K562 (cell line): ENCODE results near the gene GORASP2. TPM values are rescaled to one million over a fixed set of nuclear protein-coding genes. Genes with fewer than 3 reads are reported as not detected.

Experiments used
- ATAC-seq: fragments of 200-7000 bp; cut with Tn5 transposase; 3 replicates; pipeline ENCODE4 v1.9.1; 2020; ENCODE audit warnings: moderate library complexity
- BruUV-seq: library from RNA; stranded (reverse); fragments of 400-500 nt; replicated peaks from 2 replicates; lab custom pipeline; 2021; lab: Mats Ljungman, UMichigan
- CTCF ChIA-PET: fragments of 300-600 bp; formaldehyde crosslinking; extraction: SDS; loops from one replicate; lab custom pipeline; 2021; ENCODE audit warnings: low intra/inter-chr PET ratio; lab: Yijun Ruan, JAX
- POLR2A ChIA-PET: fragments of 300-600, 350-650 bp; sonication (Branson Sonifier 250); formaldehyde crosslinking; extraction: SDS; loops from one replicate; lab custom pipeline; 2021; ENCODE audit warnings: antibody characterized with exemption, inconsistent platforms; lab: Yijun Ruan, JAX
- DNase-seq, 4 experiments: peaks; one replicate each; pipeline versions ENCODE4 v3.0.0 to v3.0.0-alpha.2; 2011 to 2018; ENCODE audit warnings: low spot score in 3 of 4, mixed read lengths in 3 of 4; ENCODE audit errors: extremely low read depth in 1 of 4
- FAIRE-seq: peaks from 2 replicates; lab custom pipeline; 2011; peaks lifted over from hg19 to GRCh38; lab: Jason Lieb, UNC
- H2AFZ ChIP-seq: 2 replicates; pipeline ENCODE4 v1.6.0; 2011; ENCODE audit warnings: low read depth, low read length, control low read depth, inconsistent platforms
- H3K27ac ChIP-seq: fragments of 200-600 bp; 3 replicates; pipeline ENCODE4 v1.8.0; 2011; ENCODE audit warnings: low read depth, mild to moderate bottlenecking, control low read depth, inconsistent platforms, low read length, moderate library complexity, mixed read lengths; ENCODE audit errors: extremely low read depth
- H3K27me3 ChIP-seq, 2 experiments: fragments of 300-600 bp in 1 of 2; 2 replicates in 1 of 2; 3 replicates in 1 of 2; pipeline versions ENCODE4 v1.6.0 to v1.8.0; 2011; ENCODE audit warnings: inconsistent platforms in 2 of 2, low read length in 2 of 2, mild to moderate bottlenecking in 1 of 2, mixed read lengths in 1 of 2, moderate library complexity in 1 of 2; ENCODE audit not compliant: control insufficient read depth in 2 of 2, insufficient read depth in 2 of 2
- H3K36me3 ChIP-seq: fragments of 300-600 bp; 3 replicates; pipeline ENCODE4 v1.8.0; 2011; ENCODE audit warnings: mild to moderate bottlenecking, low read length, inconsistent platforms; ENCODE audit not compliant: control insufficient read depth, insufficient read depth
- H3K4me1 ChIP-seq, 2 experiments: fragments of 200-600 bp in 1 of 2; replicated peaks in 1 of 2; 2 replicates in 1 of 2; 3 replicates in 1 of 2; pipeline versions ENCODE4 v1.5.1 to v1.8.0; 2011; ENCODE audit warnings: inconsistent platforms in 2 of 2, low read length in 2 of 2, mild to moderate bottlenecking in 1 of 2, mixed read lengths in 1 of 2, moderate library complexity in 1 of 2; ENCODE audit not compliant: control insufficient read depth in 2 of 2, insufficient read depth in 2 of 2
- H3K4me2 ChIP-seq: 2 replicates; pipeline ENCODE4 v1.6.1; 2011; ENCODE audit warnings: low read length, control low read depth, inconsistent platforms, mixed read lengths; ENCODE audit not compliant: insufficient read depth
- H3K4me3 ChIP-seq: fragments of 200-600 bp; sonication (generic), shearing (Covaris generic); 2 replicates; pipeline ENCODE4 v1.5.1; 2016; ENCODE audit warnings: control low read depth, inconsistent platforms
- H3K79me2 ChIP-seq: fragments of 200-600 bp; 3 replicates; pipeline ENCODE4 v1.8.0; 2011; ENCODE audit warnings: low read length, inconsistent platforms; ENCODE audit not compliant: control insufficient read depth, insufficient read depth
- H3K9ac ChIP-seq, 2 experiments: 2 replicates each; pipeline versions ENCODE4 v1.6.0 to v1.6.1; 2011; ENCODE audit warnings: low read depth in 2 of 2, low read length in 2 of 2, control low read depth in 1 of 2, inconsistent platforms in 1 of 2, mild to moderate bottlenecking in 1 of 2, mixed read lengths in 1 of 2; ENCODE audit not compliant: insufficient read depth in 1 of 2
- H3K9me1 ChIP-seq: one replicate; pipeline ENCODE4 v1.6.0; 2011; ENCODE audit warnings: inconsistent platforms, mild to moderate bottlenecking, low read length, moderate library complexity; ENCODE audit not compliant: control insufficient read depth, insufficient read depth
- H3K9me3 ChIP-seq: replicated peaks from 2 replicates; pipeline ENCODE4 v1.5.1; 2011; ENCODE audit warnings: low read depth, low read length, inconsistent platforms; ENCODE audit not compliant: control insufficient read depth, insufficient read depth
- H4K20me1 ChIP-seq: replicated peaks from 2 replicates; pipeline ENCODE4 v1.6.1; 2011; ENCODE audit warnings: low read length, inconsistent platforms, mixed read lengths; ENCODE audit not compliant: control insufficient read depth, insufficient read depth
- FOXA3 ChIP-seq, 2 experiments: fragments of 450-650 bp in 1 of 2; sonication (generic) in 1 of 2; formaldehyde crosslinking; IDR thresholded peaks in 1 of 2; conservative IDR thresholded peaks in 1 of 2; 2 replicates each; pipeline versions ENCODE4 v1.4.0 to v1.8.0; 2020 to 2022; ENCODE audit warnings: mild to moderate bottlenecking in 2 of 2, missing genetic modification reagents in 1 of 2
- JUND ChIP-seq, 2 experiments: IDR thresholded peaks; 2 replicates in 1 of 2; 3 replicates in 1 of 2; pipeline ENCODE4 v1.6.1; 2011; ENCODE audit warnings: borderline replicate concordance in 2 of 2, low read depth in 2 of 2, low read length in 2 of 2, improper control_type of control experiment in 1 of 2, missing biosample characterization in 1 of 2, missing genetic modification characterization in 1 of 2, missing genetic modification reagents in 1 of 2
- NCOR1 ChIP-seq: fragments of 450-650 bp; IDR thresholded peaks from 2 replicates; pipeline ENCODE4 v1.6.1; 2016; ENCODE audit warnings: mild to moderate bottlenecking, moderate library complexity
- PHB2 ChIP-seq: fragments of 450-650 bp; IDR thresholded peaks from 2 replicates; pipeline ENCODE4 v1.6.1; 2017; ENCODE audit warnings: low read depth
- RBM34 ChIP-seq: fragments of 200-400 bp; formaldehyde crosslinking; IDR thresholded peaks from 2 replicates; pipeline ENCODE4 v1.6.1; 2018; ENCODE audit warnings: low read length, borderline replicate concordance; ENCODE audit not compliant: insufficient read depth
- RBM39 ChIP-seq: fragments of 200-400 bp; formaldehyde crosslinking; optimal IDR thresholded peaks from 2 replicates; pipeline ENCODE3; 2018; ENCODE audit warnings: low read depth, low read length
- RFX1 ChIP-seq: fragments of 450-650 bp; IDR thresholded peaks from 2 replicates; pipeline ENCODE4 v1.6.1; 2016; ENCODE audit warnings: mild to moderate bottlenecking, moderate library complexity
- SMARCC2 ChIP-seq: fragments of 450-650 bp; IDR thresholded peaks from 2 replicates; pipeline ENCODE4 v1.6.1; 2017; ENCODE audit warnings: antibody characterized with exemption, moderate library complexity, mild to moderate bottlenecking, low read depth
- ZKSCAN3 ChIP-seq: fragments of 250-450 bp; sonication (Bioruptor Pico); IDR thresholded peaks from 2 replicates; pipeline ENCODE4 v1.4.0; 2020
- WGBS: fragments of 100-300 bp; shearing (Covaris generic); methylation state at CpG from one replicate; pipeline ENCODE4 v1.1.6; 2016; ENCODE audit warnings: low coverage, mixed read lengths; ENCODE audit not compliant: insufficient coverage; ENCODE audit errors: missing lambda C conversion rate; 5-methylcytosine and 5-hydroxymethylcytosine counted together
- in situ Hi-C: fragments of 300-500 bp; cut with MboI; formaldehyde crosslinking; loops from 4 replicates; pipeline ENCODE4 v1.15.0; 2018; ENCODE audit warnings: inconsistent platforms, mixed read lengths
- intact Hi-C: fragments of 100-400 bp; cut with micrococcal nuclease; formaldehyde crosslinking; loops from 2 replicates; pipeline ENCODE4 v1.14.2; 2022
- polyA plus RNA-seq, 8 experiments: library from polyadenylated mRNA; depleted of rRNA in 4 of 8; stranded (reverse) in 5 of 8; unstranded in 3 of 8; fragments of >200 nt; fragmentation: Nextera tagmentation in 2 of 8; fragmentation: Illumina TruSeq in 1 of 8; extraction: Ambion mirVana in 2 of 8; extraction: Trizol in 1 of 8; gene quantifications; 2 replicates each; pipeline versions ENCODE4 v1.2.1 to v1.2.3, GENCODE V29; 2011 to 2014; ENCODE audit warnings: inconsistent platforms in 1 of 8, missing spikeins in 1 of 8
- total RNA-seq, 7 experiments: library from RNA; depleted of rRNA in 6 of 7; stranded (reverse); fragments of >200 nt in 6 of 7; fragmentation: Illumina TruSeq in 2 of 7; extraction: Trizol in 2 of 7; gene quantifications; 2 replicates each; pipeline versions ENCODE4 v1.2.1 to v1.2.3, GENCODE V29; 2011 to 2021; ENCODE audit warnings: low replicate concordance in 1 of 7
- TF ChIP-seq, protein P1 (sequence below): sonication (generic); formaldehyde crosslinking; IDR thresholded peaks from 2 replicates; pipeline ENCODE4 v1.8.1; 2023; ENCODE audit warnings: mild to moderate bottlenecking, missing genetic modification reagents
- TF ChIP-seq, protein P2 (sequence below): sonication (generic); formaldehyde crosslinking; IDR thresholded peaks from 2 replicates; pipeline ENCODE4 v1.8.1; 2023; ENCODE audit warnings: mild to moderate bottlenecking, missing genetic modification reagents

GORASP2 gene
- total and polyA plus RNA-seq, 9 of the 15 experiments (the other 6 are each of a cell fraction or from before 2014, with no cell fraction given) = 27.4 to 180 (median 59.6) TPM

DNA sequence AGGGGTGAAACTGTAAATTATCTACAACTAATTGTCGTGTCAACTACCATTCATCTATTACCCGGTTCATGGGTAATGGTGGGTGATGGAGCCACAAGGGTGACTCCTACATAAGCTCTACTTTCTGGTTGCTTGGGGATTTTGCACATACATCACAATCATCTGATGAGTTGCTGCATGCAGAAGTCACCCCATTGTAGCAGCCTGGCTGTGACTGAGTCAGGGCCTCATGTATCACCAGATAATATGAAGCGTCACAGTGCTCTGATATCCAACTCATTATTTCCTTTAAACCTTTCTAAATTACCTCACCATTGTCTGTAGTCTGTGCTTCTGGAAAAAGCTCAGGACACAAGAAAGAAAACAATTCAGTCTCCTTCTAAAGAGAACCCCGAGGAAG, 32.4 kb upstream of the GORASP2 start:
- Histone ChIP-seq H4K20me1 (no peaks in the 10 kb centered on the region), H3K9me1 (no peaks in the 10 kb centered on the region), H3K4me3 (no peak overlapping the region), H2AFZ (no peak overlapping the region), H3K27me3 (peaks cover 13 to 15% of the 10 kb centered on the region in 2 experiments), H3K79me2 (no peaks in the 10 kb centered on the region), H3K9ac (no peak overlapping the region), H3K9me3 (no peaks in the 10 kb centered on the region), H3K4me2 (no peak overlapping the region), H3K27ac (no peak overlapping the region), H3K36me3 (no peaks in the 10 kb centered on the region), H3K4me1 (no peaks in the 10 kb centered on the region)
- intact Hi-C loops = no loop called here
- BruUV-seq = no TSS peak
- no peak for DNase-seq
- no peak for FAIRE-seq
- POLR2A ChIA-PET = interaction anchor here (0.7 kb wide), 1 partner anchor 20 kb away, joined by 3 read pairs; no protein-coding TSS in a partner anchor
- TF ChIP-seq ZKSCAN3 (CRISPR knock-in tag) (no peak), PHB2 (no peak), RFX1 (no peak), SMARCC2 (no peak), JUND (IDR thresholded peaks at IDR 0.05; ENCODE audit: borderline replicate concordance, low read depth, low read length) (no peak), JUND (tag; IDR thresholded peaks at IDR 0.05; ENCODE audit: borderline replicate concordance, low read depth, low read length) (no peak), RBM34 (no peak), FOXA3 (CRISPR knock-in tag; conservative IDR thresholded peaks at IDR 0.05 in 1 of 2, IDR thresholded peaks at IDR 0.05 in 1 of 2) (no peak), NCOR1 (no peak), RBM39 (no peak)
- TF ChIP-seq, protein P1, sequence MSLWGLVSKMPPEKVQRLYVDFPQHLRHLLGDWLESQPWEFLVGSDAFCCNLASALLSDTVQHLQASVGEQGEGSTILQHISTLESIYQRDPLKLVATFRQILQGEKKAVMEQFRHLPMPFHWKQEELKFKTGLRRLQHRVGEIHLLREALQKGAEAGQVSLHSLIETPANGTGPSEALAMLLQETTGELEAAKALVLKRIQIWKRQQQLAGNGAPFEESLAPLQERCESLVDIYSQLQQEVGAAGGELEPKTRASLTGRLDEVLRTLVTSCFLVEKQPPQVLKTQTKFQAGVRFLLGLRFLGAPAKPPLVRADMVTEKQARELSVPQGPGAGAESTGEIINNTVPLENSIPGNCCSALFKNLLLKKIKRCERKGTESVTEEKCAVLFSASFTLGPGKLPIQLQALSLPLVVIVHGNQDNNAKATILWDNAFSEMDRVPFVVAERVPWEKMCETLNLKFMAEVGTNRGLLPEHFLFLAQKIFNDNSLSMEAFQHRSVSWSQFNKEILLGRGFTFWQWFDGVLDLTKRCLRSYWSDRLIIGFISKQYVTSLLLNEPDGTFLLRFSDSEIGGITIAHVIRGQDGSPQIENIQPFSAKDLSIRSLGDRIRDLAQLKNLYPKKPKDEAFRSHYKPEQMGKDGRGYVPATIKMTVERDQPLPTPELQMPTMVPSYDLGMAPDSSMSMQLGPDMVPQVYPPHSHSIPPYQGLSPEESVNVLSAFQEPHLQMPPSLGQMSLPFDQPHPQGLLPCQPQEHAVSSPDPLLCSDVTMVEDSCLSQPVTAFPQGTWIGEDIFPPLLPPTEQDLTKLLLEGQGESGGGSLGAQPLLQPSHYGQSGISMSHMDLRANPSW (CRISPR knock-in tag) = no peak
- TF ChIP-seq, protein P2, sequence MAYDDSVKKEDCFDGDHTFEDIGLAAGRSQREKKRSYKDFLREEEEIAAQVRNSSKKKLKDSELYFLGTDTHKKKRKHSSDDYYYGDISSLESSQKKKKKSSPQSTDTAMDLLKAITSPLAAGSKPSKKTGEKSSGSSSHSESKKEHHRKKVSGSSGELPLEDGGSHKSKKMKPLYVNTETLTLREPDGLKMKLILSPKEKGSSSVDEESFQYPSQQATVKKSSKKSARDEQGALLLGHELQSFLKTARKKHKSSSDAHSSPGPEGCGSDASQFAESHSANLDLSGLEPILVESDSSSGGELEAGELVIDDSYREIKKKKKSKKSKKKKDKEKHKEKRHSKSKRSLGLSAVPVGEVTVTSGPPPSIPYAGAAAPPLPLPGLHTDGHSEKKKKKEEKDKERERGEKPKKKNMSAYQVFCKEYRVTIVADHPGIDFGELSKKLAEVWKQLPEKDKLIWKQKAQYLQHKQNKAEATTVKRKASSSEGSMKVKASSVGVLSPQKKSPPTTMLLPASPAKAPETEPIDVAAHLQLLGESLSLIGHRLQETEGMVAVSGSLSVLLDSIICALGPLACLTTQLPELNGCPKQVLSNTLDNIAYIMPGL (CRISPR knock-in tag) = no peak
- CTCF ChIA-PET = no interaction called here
- in situ Hi-C loops = no loop called here
- 1% methylated on average over 4 of the region's 4 CpGs for WGBS
- no peak for ATAC-seq
